Measurements from ENCODE around the gene KRT80. TPM values are rescaled to one million over a fixed set of nuclear protein-coding genes. Genes with fewer than 3 reads are reported as not detected.

Gene KRT80
- total RNA-seq, 1 donor from 2014 or later, result 7.9 TPM

DNA sequence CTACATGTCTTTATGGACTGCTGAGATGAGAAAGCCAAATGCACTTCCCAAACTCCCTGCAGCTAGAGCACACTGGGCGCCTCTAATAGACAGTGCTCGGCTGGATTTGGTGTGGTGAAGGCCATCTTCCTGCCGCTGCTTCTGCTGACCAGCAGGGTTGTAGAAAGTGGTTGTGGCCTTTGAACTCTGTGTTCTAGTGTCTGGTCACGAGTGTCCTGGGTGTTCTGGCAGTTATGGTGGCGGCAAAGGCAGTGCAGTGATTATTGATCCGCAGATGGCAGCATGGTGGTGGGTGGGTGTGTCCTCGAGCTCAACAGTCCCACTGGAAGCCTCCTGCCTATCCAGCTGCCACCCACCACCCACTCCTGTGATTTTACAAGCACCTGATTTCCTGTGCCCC, 68.9 kb downstream of the KRT80 start:
- DNase-seq (ENCODE audit: extremely low spot score in 2 of 2), result no peak
- H3K36me3 ChIP-seq, result no peaks in the 10 kb centered on the region
- no peaks in the 10 kb centered on the region for H3K27me3 ChIP-seq
- H3K27ac ChIP-seq, result no peak overlapping the region
- no peak overlapping the region for H3K4me3 ChIP-seq
- peaks cover 13% of the 10 kb centered on the region for H3K4me1 ChIP-seq
- TF ChIP-seq, protein P1, sequence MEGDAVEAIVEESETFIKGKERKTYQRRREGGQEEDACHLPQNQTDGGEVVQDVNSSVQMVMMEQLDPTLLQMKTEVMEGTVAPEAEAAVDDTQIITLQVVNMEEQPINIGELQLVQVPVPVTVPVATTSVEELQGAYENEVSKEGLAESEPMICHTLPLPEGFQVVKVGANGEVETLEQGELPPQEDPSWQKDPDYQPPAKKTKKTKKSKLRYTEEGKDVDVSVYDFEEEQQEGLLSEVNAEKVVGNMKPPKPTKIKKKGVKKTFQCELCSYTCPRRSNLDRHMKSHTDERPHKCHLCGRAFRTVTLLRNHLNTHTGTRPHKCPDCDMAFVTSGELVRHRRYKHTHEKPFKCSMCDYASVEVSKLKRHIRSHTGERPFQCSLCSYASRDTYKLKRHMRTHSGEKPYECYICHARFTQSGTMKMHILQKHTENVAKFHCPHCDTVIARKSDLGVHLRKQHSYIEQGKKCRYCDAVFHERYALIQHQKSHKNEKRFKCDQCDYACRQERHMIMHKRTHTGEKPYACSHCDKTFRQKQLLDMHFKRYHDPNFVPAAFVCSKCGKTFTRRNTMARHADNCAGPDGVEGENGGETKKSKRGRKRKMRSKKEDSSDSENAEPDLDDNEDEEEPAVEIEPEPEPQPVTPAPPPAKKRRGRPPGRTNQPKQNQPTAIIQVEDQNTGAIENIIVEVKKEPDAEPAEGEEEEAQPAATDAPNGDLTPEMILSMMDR (IDR thresholded peaks at IDR 0.05), result no peak
- no peak for TF ChIP-seq POLR2A (IDR thresholded peaks at IDR 0.05)
- H3K9me3 ChIP-seq, result no peaks in the 10 kb centered on the region
- intact Hi-C loops (cut with DNase I), result no loop called here

DNA sequence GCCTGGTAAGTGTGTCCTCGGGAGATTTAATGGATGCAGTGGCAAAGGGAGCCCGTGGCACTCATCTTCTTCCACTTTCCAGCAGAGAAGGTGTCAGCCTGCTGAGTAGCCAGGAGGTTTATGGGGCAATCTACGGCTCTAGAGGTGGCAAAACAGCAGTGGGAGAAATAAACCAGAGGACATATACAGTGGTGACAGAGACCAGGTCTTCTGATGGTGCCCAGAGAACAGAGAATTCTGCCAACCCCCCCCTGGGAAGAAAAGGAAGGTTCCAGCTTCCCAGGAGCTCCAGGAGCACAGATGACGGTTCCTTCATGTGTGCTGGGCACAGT, 69.3 kb downstream of the KRT80 start:
- no peaks in the 10 kb centered on the region for H3K9me3 ChIP-seq
- intact Hi-C loops (cut with DNase I), result no loop called here
- H3K27me3 ChIP-seq, result no peaks in the 10 kb centered on the region
- H3K4me1 ChIP-seq, result peaks cover 13% of the 10 kb centered on the region
- H3K36me3 ChIP-seq, result no peaks in the 10 kb centered on the region
- TF ChIP-seq POLR2A (IDR thresholded peaks at IDR 0.05), result no peak
- TF ChIP-seq, protein P1 (IDR thresholded peaks at IDR 0.05), result no peak
- no peak for TF ChIP-seq POLR2AphosphoS5 (IDR thresholded peaks at IDR 0.05; ENCODE audit: insufficient read depth in 1 of 2, low read depth in 1 of 2)
- DNase-seq (ENCODE audit: extremely low spot score in 2 of 2), result no peak
- H3K27ac ChIP-seq, result no peak overlapping the region
- no peak overlapping the region for H3K4me3 ChIP-seq

DNA sequence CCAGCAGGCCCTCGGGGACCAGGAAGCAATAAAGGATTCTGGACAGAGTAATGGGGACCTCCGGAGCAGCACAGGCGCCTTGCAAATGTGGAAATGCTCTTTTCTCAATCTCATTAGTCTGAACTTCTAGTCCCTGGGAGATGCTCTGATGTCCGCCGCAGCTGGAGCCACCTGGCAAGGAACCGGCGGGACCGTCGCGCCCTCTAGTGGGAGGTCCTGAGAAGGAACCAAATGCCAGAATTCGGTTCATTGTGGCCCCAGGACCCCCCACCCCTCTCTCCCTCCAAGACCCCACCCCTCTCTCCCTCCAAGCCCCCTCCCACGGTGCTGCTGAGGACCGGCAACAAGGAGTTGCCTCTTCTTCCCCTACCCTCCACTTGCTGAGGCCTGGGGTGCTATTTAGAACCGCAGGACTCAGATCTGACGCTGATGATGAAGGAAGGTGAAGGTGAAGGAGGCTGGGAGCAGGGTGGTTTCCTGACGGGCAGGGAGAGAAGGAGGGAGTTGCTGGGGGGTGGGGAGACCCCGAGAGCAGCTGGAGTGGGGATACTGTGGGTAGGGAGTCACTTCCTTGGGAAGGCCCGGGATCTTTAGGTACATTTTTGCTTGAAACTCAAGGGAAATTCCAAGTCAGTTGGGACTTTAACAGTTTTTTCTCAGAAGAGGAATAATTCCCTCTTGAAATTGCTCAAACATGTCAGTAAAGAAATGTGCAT, 69.8 kb downstream of the KRT80 start:
- Histone ChIP-seq H3K36me3 (no peaks in the 10 kb centered on the region), H3K27me3 (no peaks in the 10 kb centered on the region), H3K4me3 (no peak overlapping the region), H3K4me1 (peaks cover 13% of the 10 kb centered on the region), H3K27ac (no peak overlapping the region), H3K9me3 (no peaks in the 10 kb centered on the region)
- intact Hi-C loops (cut with DNase I), result no loop called here
- TF ChIP-seq, protein P1 (IDR thresholded peaks at IDR 0.05), result peak; percentile 5 to 55 (median 33)
- TF ChIP-seq POLR2A (IDR thresholded peaks at IDR 0.05) (no peak), POLR2AphosphoS5 (IDR thresholded peaks at IDR 0.05; ENCODE audit: insufficient read depth in 1 of 2, low read depth in 1 of 2) (no peak)
- no peak for DNase-seq (ENCODE audit: extremely low spot score in 2 of 2)

DNA sequence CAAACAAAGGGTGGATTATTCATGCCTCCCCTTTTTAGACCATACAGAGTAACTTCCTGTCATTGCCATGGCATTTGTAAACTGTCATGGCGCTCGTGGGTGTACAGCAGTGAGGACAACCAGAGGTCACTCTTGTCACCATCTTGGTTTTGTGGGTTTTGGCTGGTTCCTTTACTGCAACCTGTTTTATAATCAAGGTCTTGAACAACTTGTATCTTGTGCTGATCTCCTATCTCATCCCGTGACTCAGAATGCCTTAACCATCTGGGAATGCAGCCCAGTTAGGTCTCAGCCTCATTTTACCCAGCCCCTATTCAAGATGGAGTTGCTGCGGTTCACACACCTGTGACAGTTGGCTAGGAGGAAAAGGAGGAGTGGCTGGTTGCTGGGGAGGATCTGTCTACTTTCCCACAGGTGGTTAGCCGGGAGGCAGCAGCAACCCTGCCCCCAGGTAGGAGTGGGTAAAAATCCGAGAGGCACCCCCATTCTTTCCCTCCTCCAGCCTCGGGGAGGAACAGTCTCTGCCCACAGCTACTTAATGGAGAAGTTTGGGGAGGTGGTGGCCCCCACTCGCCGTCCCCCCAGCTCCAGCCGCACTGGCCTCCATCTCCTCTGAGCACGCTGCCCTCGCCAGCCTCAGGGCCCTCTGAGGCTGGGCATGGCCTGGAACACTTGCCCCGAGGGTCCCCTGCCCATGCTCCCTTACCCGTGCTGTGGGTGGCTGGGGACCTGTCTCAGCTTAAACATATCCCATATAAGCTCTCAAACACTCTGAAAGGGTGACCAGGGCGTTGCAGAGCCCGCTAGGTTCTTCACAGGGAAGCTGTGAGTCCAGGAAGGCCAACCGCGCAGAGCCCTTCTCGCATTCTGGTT, 70.6 kb downstream of the KRT80 start:
- Histone ChIP-seq H3K27me3 (no peaks in the 10 kb centered on the region), H3K27ac (no peak overlapping the region), H3K36me3 (no peaks in the 10 kb centered on the region), H3K4me1 (peaks cover 7% of the 10 kb centered on the region), H3K4me3 (no peak overlapping the region), H3K9me3 (no peaks in the 10 kb centered on the region)
- peak in 1 of 2 donors; percentile 95 for DNase-seq (ENCODE audit: extremely low spot score in 2 of 2)
- intact Hi-C loops (cut with DNase I), result no loop called here
- TF ChIP-seq POLR2A (IDR thresholded peaks at IDR 0.05) (no peak), POLR2AphosphoS5 (IDR thresholded peaks at IDR 0.05; ENCODE audit: insufficient read depth in 1 of 2, low read depth in 1 of 2) (no peak)
- TF ChIP-seq, protein P1 (IDR thresholded peaks at IDR 0.05), result no peak

All from vagina (tissue), 2 donors.